CD4-positive, alpha-beta T cell treated with Interleukin-15 for 1 hour (primary cell): Measurements from ENCODE around the gene SPATA2L.
"Not testable (repeated sequence)": the region's sequence is repeated elsewhere in the genome, so short reads cannot be mapped to it uniquely, and the experiment has no call there.

Source experiments
- DNase-seq: peaks from one replicate; pipeline ENCODE4 v3.0.0-alpha.2; 2020

The SPATA2L gene

DNA sequence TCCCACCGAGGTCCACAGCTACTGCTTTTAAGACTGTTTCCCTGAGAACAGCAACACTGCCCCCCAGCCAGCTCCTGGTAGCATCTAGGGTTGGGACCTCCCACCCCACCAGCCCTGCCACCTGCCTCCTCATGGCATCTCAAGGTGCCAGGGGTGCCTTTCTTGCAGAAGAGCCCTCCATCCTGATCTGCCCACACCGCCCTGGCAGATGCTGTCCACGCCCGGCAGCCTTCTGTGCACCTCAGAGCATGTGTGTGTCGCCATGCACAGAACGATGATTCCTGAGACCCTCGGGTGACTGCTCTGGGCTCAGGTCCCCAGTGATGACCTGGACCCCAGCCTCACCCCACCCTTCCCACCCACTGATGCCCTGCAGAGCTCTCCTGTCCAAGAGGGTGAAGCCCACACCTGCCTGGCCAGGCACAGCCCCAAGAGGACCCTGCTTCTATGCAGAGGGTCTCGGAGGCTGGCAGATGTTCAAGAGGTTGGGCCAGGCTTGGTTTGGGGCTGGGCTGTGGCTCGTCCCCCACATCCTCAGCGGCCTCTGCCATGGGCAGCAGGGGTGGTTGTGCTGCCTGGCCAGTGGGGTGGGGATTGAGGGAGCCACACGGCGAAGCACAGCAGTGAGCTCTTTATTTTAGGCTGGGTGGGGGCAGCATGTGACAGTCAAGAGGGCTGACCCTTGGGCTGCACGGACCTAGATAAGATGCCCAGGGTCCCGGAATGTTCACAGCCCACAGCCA, 5.2 kb upstream of the SPATA2L start:
- no peak for DNase-seq

DNA sequence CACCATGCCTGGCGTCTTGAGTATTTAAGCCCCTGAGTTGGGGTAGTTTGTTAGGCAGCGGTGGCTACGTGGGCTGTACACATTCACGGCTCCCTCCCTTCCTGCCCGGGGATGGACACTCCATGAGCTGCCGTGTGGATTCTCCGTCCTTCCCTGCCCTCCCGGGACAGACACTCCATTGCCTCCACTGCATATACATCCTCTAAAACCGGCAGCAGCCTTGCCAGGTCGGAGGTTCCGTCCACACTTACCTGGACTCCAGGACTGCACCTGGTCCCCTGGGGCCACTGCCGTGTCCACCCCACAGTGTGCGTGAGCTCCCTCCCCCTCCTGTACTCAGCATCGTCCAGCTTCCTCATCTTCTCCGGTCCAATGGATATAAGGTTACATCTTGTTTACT, 3.5 kb upstream of the SPATA2L start:
- no peak for DNase-seq

GRCh38 chr16:89704281-89704680, 2.8 kb upstream of the SPATA2L start:
- no peak for DNase-seq

DNA sequence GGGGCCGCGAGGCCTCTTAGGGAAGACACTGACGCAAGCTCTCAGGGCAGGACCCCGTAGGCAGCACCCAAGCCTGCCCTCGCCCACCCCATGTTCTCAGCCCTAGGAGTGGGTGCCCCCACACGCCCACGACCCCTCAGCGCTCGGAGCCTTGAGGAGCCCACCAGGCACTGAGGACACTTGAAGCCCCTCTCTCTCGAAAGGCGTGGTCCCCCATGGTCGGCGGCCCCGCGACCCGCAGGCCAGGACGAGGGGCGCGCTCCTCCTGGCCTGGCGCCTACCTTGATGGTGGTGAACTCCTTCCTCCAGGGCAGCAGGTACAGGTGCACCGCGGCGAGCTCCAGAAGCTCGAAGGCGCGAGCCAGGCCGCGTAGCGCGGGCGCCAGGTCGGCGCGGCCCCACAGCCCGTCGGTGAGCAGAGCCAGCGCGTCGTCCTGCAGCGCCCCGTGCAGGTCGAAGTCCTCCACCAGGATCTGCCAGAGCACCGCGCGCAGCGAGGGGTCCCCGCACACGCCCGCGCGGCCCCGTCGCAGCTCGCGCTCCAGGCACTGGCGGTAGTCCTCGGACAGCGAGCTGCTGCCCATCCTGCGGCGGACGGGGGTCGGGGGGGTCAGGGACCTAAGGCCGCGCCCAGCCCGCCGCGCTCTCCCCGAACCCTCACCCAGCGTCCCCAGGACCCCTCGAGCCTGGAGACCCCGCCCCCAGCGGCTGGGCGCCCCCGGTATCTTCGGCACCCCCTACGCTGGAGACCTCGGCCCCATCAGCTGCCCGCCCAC, 668 bp downstream of the SPATA2L start:
- peak; percentile 61 for DNase-seq

DNA sequence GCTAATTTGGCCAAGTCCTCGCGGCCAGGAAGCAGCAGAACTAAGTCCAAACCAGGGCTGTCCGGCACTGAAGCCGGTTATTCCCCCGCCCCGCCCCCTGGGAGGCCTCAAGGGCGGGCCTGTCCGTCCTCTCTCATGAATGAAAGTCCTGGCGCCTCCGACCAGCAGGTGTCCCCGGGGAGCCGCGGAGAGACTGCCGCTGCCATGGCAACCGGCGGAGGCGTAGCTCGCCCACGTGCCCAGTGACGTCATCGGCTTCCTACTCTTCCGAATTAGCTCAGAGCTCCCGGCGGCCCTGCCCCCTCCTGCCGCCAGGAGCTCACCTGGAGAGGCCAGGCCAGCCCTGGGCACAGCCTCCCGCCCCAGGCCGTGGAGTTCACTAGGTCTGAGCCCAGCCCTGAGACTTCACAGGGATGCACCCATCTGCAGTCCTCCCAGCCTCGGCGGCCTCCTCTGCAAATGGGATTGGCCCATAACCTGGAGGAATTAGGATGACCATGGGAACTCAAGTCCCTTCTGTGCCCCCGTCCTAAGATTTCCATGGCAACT, 1.3 kb downstream of the SPATA2L start:
- peak; percentile 97 for DNase-seq

GRCh38 chr16:89699629-89700099, 1.8 kb downstream of the SPATA2L start:
- DNase-seq, result not testable (repeated sequence)

- not testable (repeated sequence) for DNase-seq
Observed at GRCh38 chr16:89698717-89699116, 2.8 kb downstream of the SPATA2L start.

DNA sequence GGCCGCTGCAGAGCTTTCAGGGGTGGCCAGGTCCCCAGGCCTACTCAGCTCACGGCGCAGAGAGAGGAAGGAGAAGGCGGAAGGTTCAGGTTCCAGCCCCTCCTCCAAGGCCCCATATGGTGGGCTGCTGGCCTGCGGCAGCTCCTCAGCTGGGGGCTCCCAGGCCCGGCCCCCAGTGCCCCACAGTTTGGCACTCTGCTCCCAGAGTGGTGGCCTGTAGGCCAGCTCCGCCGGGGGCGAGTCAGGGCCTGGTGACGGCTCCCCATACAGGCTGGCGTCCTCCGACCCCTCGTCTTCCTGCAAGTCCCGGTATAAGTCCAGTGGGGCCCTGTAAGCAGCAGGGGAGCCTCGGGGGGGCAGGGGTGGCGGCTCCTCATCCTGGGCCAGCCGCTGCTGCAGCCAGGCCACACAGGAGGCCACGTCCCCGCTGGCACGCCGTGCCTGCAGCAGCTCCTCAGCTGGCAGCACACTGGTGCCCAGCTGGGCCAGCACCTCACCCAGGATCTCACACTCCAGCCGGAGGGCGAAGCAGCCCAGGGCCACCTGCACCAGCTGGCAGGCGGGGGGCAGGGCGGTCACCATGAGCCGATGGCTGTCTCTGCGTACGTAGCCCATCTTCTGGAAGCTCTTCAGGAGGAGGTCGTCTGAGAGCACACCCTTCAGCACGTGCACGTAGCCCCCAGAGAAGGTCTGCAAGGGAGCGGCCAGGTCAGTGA, 3.7 kb downstream of the SPATA2L start:
- DNase-seq, result no peak

GRCh38 chr16:89697161-89697615, 4.3 kb downstream of the SPATA2L start:
- DNase-seq, result no peak

DNA sequence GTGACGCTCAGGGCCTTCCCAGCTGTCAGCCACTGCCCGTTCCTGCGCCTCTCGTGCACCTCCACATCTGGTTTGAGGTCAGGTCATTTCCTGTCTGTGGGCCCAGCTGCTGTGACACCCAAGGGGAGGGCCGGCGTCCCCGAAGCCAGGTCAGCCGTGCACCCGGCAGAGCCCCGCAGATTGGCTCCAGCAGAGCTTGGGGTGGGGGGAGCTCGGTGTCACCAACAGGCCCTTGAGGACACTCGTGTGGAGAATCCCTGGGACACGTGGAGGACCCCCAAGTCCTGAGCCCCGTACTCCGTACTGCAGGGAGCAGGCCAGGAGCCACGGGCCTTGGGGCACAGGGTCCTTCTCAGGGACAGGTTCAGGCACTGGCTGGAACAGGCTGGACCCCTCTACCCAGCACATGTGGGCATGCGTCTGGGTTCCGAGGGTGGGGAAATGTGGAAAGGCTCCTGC, 4.8 kb downstream of the SPATA2L start:
- peak; percentile 53 for DNase-seq

DNA sequence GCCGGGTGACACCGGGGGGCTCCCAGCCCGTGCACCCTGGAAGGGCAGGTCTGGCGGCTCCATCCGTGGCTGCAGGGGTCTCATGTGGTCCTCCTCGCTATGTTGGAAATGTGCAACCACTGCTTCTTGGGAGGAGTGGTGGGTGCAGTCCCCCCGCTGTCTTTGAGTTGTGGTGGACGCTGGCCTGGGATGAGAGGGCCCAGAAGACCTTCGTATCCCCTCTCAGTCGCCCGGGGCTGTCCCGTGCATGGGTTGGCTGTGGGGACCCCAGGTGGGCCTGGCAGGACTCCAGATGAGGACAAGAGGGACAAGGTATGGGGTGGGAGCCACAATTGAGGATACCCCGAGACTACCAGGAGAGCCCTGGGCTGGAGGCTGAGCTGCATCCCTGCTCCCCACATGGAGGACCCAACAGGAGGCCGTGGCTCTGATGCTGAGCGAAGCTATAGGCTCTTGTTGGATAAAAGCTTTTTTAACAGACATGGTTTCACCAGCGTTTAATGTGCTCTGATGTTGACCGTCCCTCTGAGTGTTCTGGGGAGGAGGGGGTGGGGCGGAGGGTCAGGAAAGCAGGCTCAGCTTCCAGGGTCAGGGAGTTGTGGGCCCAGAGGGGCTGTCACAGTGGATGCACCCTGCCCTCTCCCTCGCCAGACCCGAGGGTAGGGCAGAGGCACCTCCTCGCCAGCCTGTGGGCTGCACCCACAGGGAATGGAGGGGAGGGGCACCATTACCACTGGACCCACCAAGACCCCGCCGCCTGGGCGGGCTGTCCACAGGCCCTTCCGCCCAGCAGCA, 5.4 kb downstream of the SPATA2L start:
- no peak for DNase-seq

DNA sequence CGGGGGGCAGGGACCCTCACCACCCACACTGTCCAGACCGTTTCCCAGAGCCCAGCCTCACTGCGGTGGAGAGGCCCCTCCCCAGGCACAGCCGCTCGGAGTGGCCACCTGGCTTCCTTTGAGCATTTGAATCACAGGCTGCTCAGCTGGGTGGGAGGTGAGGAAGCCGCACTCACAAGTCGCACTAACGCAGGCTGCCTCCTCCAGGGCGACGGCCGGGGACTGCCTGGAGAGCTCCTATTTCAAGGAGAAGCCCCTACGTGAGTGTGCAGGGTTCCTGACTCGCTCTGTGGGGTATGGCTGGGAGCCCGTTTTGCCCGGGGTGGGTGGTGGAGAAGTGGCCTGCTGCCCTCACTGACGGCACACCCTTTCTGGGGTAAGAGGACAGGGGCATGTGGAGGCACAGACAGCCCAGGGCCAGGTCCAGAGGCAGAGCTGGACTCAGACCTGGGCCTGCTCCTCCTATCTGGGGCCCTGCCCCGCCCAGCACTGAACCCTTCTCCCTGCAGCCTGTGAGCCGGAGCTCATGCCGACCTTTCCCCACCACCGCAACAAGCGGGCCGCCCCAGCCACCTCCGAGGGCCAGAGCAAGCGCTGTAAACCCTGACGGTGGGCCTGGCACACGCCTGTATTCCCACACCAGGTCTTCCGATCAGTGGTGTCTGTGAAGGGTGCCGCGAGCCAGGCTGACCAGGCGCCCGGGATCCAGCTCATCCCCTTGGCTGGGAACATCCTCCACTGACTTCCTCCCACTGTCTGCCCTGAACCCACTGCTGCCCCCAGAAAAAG, 6.2 kb downstream of the SPATA2L start:
- DNase-seq, result no peak

DNA sequence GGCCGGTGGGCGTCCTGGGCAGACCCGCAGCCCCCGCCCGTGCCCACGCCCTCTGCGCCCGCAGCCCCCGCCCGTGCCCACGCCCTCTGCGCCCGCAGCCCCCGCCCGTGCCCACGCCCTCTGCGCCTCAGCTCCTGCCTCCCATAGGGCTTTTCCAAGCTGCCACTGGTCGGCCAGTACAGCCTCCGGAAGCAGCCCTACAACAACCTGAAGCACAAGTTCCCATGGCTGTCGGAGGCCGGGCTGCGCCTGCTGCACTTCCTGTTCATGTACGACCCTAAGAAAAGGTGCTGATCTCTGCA, 6.8 kb downstream of the SPATA2L start:
- DNase-seq, result not testable (repeated sequence)

DNA sequence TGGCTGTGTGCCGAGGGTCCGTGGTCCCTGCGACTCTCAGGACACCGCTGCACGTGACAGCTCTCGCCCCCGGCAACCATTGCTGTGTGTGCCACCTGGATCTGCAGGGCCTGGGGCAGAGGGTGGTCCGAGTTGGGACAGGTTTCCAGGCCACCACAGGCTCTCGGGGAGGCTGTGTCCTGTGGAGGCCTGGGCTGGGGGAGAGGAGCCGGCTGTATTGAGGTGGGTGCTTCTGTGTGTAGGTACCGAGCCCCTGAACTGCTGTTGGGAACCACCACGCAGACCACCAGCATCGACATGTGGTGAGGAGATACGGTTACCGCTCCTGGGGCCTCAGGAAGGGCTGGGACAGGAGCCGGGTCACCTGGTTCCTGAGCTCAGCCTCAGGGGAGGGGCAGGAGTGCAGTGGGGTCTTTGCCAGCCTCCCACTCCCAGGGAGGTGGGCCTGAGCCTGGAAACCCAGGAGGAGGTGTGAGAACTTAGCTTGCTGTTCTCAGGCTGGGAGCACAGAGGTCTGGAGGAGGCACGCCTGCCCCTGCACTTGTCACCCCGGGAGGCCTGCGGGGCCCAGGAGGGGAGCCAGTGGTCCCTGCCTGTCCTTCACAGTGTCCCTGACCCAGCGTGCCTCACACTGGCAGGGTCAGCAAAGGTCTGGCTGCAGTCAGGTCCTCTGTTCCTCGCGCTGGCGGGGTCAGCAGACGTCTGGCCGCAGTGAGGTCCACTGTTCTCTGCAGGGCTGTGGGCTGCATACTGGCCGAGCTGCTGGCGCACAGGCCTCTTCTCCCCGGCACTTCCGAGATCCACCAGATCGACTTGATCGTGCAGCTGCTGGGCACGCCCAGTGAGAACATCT, 7.3 kb downstream of the SPATA2L start:
- DNase-seq, result no peak

DNA sequence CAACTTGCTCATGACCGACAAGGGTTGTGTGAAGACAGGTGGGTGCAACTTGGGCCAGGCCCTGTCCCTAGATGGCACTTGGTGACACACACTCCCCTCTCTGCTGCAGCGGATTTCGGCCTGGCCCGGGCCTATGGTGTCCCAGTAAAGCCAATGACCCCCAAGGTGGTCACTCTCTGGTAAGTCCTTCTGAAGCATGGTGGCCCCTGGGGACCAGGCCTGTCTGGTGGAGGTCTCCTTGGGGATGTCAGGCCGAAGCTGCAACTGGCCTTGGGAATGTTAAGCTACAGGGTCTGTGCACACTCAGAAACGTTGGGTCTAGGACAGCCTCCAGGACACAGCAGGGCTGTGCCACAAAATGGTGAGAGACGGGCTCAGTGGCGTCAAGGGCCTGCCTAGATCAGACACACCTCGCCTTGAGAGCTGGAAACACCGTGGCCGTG, 8.2 kb downstream of the SPATA2L start:
- DNase-seq, result no peak

- DNase-seq, result no peak
Observed at GRCh38 chr16:89691986-89692569, 9.4 kb downstream of the SPATA2L start.

DNA sequence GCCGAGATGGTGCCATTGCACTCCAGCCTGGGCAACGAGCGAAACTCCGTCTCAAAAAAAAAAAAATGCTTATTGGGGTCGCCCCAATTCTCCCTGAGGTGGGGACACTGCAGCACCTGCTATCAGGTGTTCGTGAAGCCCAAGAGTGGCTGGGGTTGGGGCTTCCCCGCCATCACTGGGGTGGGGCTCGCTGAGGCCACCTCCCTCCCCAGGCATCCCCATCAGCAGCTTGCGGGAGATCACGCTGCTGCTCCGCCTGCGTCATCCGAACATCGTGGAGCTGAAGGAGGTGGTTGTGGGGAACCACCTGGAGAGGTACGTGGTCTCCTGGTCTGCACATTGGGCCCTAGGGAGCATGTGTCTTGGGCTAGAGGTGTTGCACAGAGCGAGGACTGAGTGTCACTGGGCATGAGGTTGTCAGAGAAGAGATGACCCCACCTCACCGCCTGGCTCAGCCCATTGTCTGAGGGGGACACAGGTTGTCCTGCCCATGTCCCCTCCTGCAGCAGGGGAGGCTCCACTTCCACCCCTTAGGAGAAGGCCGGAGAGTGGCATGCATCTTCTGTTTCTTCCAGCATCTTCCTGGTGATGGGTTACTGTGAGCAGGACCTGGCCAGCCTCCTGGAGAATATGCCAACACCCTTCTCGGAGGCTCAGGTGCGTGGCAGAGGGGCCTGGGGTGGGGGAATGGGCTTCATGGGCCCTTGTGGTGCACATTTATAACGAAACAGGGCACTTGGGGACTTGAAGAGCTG, 10.1 kb downstream of the SPATA2L start:
- DNase-seq, result no peak

GRCh38 chr16:89690392-89690901, 11.1 kb downstream of the SPATA2L start:
- no peak for DNase-seq

- not testable (repeated sequence) for DNase-seq
Observed at GRCh38 chr16:89689621-89690020, 11.9 kb downstream of the SPATA2L start.
